AG04450 (cell line): ENCODE results near the gene CASP7. TPM values are rescaled to one million over a fixed set of nuclear protein-coding genes. Genes with fewer than 3 reads are reported as not detected.

ENCODE experiments used
- CTCF ChIA-PET: fragments of 300-600, 350-600 bp; formaldehyde crosslinking; extraction: SDS; loops from one replicate; lab custom pipeline; 2022; ENCODE audit warnings: antibody characterized with exemption, inconsistent platforms; lab: Charles Lee
- POLR2A ChIA-PET: fragments of 350-600 bp; formaldehyde crosslinking; extraction: SDS; loops from one replicate; lab custom pipeline; 2021; ENCODE audit warnings: antibody characterized with exemption, inconsistent platforms; lab: Yijun Ruan, JAX
- DNase-seq: peaks from one replicate; pipeline ENCODE4 v3.0.0-alpha.2; 2011; ENCODE audit warnings: low read depth, low spot score
- H3K27ac ChIP-seq: one replicate; pipeline ENCODE4 v1.5.1; 2012; ENCODE audit warnings: low read depth, low read length, control low read depth
- H3K27me3 ChIP-seq: one replicate; pipeline ENCODE4 v1.6.0; 2012; ENCODE audit warnings: low read length; ENCODE audit not compliant: control insufficient read depth, insufficient read depth
- H3K4me3 ChIP-seq: 2 replicates; pipeline ENCODE4 v1.5.1; 2011; ENCODE audit warnings: mild to moderate bottlenecking, low read depth, low read length, control low read depth
- H3K9me3 ChIP-seq: 2 replicates; pipeline ENCODE4 v1.5.1; 2012; ENCODE audit warnings: low read length; ENCODE audit not compliant: control insufficient read depth, insufficient read depth
- CTCF ChIP-seq: IDR thresholded peaks from 2 replicates; pipeline ENCODE4 v1.5.1; 2011; ENCODE audit warnings: low read depth, low read length, control low read depth, inconsistent platforms
- polyA plus RNA-seq: library from polyadenylated mRNA; depleted of rRNA; stranded (reverse); fragments of >200 nt; gene quantifications from 2 replicates; pipeline ENCODE4 v1.2.3, GENCODE V29; 2011

CASP7 gene
- polyA plus RNA-seq, 1 experiment = 33.7 TPM

GRCh38 chr10:113712755-113713639, 33.3 kb downstream of the CASP7 start:
- CTCF ChIA-PET = interaction anchor here (1.2 kb wide), 1 partner anchor 8 kb away, joined by 7 read pairs; no protein-coding TSS in a partner anchor

GRCh38 chr10:113713640-113713982, 33.9 kb downstream of the CASP7 start:
- Histone ChIP-seq H3K4me3 (no peak overlapping the region), H3K27me3 (no peaks in the 10 kb centered on the region), H3K9me3 (no peaks in the 10 kb centered on the region), H3K27ac (no peak overlapping the region)
- POLR2A ChIA-PET = no interaction called here
- CTCF ChIA-PET = interaction anchor here (1.2 to 3.1 kb wide), 2 partner anchors 9 kb away, joined by 7 to 12 read pairs; no protein-coding TSS in a partner anchor
- DNase-seq = no peak
- TF ChIP-seq CTCF = no peak

More at GRCh38 chr10:113712755-113713639, 33.3 kb downstream of the CASP7 start:
- Histone ChIP-seq H3K9me3 (no peaks in the 10 kb centered on the region), H3K27ac (no peak overlapping the region), H3K27me3 (no peaks in the 10 kb centered on the region), H3K4me3 (no peak overlapping the region)
- POLR2A ChIA-PET = no interaction called here
- no peak for TF ChIP-seq CTCF
- no peak for DNase-seq

GRCh38 chr10:113716109-113716910, 36.6 kb downstream of the CASP7 start:
- ChIA-PET POLR2A (no interaction called here), CTCF (interaction anchor here (0.6 to 3.1 kb wide), 3 partner anchors 11 to 385 kb away, joined by 3 to 12 read pairs (median 3); no protein-coding TSS in a partner anchor)
- H3K27ac ChIP-seq = no peak overlapping the region
- no peaks in the 10 kb centered on the region for H3K9me3 ChIP-seq
- DNase-seq = no peak
- no peak for TF ChIP-seq CTCF
- no peak overlapping the region for H3K4me3 ChIP-seq
- no peaks in the 10 kb centered on the region for H3K27me3 ChIP-seq

GRCh38 chr10:113718969-113719822, 39.5 kb downstream of the CASP7 start:
- no peak overlapping the region for H3K4me3 ChIP-seq
- no peak for DNase-seq
- no peaks in the 10 kb centered on the region for H3K9me3 ChIP-seq
- CTCF ChIA-PET = interaction anchor here (1.0 kb wide), 1 partner anchor 14 kb away, joined by 3 read pairs; no protein-coding TSS in a partner anchor
- POLR2A ChIA-PET = no interaction called here
- no peak overlapping the region for H3K27ac ChIP-seq
- TF ChIP-seq CTCF = no peak
- no peaks in the 10 kb centered on the region for H3K27me3 ChIP-seq
